HG03558 (cell line): ENCODE results near the gene ANKLE1.
"Not testable (repeated sequence)": the region's sequence is repeated elsewhere in the genome, so short reads cannot be mapped to it uniquely, and the experiment has no call there.

Experiments
- ATAC-seq: cut with Tn5 transposase; IDR thresholded peaks from one replicate; pipeline ENCODE4 v1.9.1; 2021; ENCODE audit warnings: moderate number of reproducible peaks; ENCODE audit not compliant: unreplicated experiment; ENCODE audit errors: extremely low read depth

ANKLE1 gene

DNA sequence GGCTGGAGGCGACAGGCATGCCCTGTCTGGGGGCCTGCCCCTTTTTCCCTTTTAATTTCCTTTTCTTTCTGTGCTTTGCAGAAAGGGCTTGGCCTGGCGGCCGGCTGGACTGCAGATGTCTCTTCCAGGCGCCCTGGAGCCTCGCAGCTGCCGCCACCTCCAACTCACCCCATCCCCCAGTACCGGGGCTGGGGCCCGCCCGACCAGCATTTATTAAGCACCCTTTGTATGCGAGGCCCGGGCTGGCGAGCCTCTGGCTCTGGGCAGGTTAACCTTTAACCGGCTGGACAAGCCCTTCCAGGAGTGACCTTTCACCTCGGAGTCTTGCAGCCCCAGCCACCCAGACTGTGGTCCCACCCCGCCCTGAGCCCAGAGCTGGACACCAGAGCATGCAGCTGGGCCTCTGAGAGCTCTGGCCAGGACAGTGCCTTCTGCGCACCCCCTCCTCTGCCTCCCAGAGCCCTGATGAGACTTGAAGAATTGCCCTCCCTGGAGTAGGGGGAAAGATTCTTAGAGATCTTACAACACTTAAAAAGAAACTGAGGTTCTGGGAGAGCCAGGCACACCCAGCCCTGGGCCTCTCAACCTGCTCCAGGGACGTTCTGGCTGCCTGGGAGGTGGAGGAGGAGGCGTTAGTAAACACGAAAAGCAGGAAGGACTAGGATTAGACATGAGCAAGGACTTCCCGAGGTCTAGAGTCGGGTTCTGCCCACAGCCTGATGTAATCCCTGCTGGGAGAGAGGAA, 34.8 kb upstream of the ANKLE1 start:
- no peak for ATAC-seq

GRCh38 chr19:17248011-17248776, 33.5 kb upstream of the ANKLE1 start:
- no peak for ATAC-seq

GRCh38 chr19:17249887-17250548, 31.7 kb upstream of the ANKLE1 start:
- ATAC-seq: no peak

DNA sequence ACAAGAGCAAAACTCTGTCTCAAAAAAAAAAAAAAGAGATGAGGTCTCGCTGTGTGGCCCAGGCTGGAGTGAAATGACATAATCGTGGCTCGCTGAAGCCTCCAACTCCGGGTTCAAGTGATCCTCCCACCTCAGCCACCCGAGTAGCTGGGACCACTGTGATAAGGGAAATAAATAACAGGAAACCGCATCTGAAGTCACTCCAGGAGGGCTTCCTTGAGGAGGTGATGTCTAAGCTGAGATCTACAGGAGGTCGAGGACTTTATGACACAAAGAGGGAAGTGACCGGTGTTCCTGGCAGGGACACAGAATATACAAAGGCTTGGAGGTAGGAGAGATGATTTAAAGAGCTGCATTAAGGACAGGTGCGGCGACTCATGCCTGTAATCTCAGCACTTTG, 27.1 kb upstream of the ANKLE1 start:
- no peak for ATAC-seq

- no peak for ATAC-seq
These were observed 26.5 kb upstream of the ANKLE1 start for GRCh38 chr19:17255150-17255621.

DNA sequence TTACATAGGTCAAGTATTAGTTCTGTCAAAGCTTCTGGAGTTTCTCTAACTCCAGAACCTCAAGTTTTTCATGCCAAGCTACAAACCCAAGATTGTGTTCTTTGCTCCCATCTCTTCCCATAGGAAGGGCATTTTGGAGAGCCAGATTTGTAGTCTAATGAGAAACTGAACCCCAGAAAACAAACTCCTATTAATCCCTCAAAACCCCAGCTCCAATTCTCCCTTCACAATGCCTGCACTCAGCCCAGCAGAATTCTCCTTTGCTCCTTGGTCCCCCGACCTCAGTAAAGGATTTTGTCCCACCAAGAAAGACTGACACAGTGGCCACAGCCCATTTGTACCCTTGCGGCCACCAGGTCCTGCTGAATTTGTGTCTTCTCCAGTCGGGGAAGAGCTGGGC, 25.6 kb upstream of the ANKLE1 start:
- ATAC-seq: no peak

- ATAC-seq: no peak
These were observed 22.5 kb upstream of the ANKLE1 start for GRCh38 chr19:17259118-17259780.

- ATAC-seq: no peak
These were observed 21.8 kb upstream of the ANKLE1 start for GRCh38 chr19:17259934-17260333.

- no peak for ATAC-seq
These were observed 20.8 kb upstream of the ANKLE1 start for GRCh38 chr19:17260842-17261325.

DNA sequence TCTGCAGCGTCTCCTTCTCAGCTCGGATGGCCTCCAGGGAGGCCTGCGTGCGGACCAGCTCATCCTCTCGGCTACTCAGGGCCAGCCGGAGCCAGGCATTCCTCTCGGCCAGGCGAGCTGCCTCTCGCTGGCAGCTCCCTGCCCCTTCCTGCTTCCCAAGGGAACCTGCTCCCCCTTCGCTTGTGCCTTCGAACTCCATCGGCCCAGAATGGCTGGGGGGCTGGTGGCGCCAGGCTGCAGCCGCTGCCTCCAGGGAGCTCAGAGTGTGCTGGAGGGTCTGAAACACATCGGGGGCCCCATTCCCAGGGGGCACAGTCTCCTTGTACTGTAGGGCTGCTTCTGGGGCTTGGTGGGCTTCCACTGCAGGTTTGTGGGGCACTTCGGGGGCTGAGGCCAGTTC, 19.1 kb upstream of the ANKLE1 start:
- no peak for ATAC-seq

- ATAC-seq: no peak
These were observed 17.7 kb upstream of the ANKLE1 start for GRCh38 chr19:17263712-17264640.

- no peak for ATAC-seq
These were observed 17.1 kb upstream of the ANKLE1 start, which contains the start of gene USHBP1 for GRCh38 chr19:17264641-17264979. Gene USHBP1 (minus strand): TSS chr19:17264745. CDS start chr19:17264299, 446 bp downstream.

DNA sequence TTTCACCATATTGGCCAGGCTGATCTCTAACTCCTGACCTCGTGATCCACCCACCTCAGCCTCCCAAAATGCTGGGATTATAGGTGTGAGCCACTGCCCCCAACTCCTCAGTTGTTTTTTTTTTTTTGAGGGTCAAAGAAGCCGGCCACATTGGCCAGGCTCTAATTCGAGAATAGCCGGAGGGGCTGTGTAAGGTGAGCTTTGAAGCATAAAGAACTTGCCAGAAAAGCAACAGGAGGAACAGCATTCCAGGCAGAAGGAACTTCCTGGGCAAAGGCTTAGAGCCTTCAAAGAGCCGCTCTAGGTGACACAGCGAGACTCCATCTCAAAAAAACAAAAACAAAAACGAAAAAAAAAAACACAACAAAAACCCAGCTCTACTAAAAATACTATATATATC, 15.7 kb upstream of the ANKLE1 start:
- no peak for ATAC-seq

DNA sequence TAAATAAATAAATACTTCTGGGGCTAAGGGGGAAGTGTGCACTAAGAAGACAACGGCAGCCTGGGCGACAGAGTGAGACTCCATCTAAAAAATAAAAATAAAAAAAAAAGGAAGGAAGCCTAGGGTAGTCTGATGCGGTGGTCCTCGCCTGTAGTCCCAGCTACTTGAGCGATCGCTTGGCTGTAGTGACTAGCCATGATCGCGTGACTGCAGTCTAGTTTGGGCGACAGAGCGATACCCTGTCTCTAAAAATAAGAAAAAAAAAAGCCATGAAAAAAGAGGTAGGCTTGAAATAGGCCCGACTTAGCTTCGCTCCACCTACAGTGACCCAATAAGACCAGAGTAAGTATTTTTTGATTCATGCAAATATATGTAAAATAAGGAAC, 15.1 kb upstream of the ANKLE1 start:
- ATAC-seq: peak; percentile 6

- ATAC-seq: peak; percentile 83
These were observed 14.5 kb upstream of the ANKLE1 start, which contains the start of gene BABAM1 for GRCh38 chr19:17266975-17267788. Gene BABAM1 (plus strand): TSS chr19:17267443. CDS start chr19:17268807, 1,364 bp downstream.

GRCh38 chr19:17268754-17269153, 12.9 kb upstream of the ANKLE1 start:
- ATAC-seq: no peak

DNA sequence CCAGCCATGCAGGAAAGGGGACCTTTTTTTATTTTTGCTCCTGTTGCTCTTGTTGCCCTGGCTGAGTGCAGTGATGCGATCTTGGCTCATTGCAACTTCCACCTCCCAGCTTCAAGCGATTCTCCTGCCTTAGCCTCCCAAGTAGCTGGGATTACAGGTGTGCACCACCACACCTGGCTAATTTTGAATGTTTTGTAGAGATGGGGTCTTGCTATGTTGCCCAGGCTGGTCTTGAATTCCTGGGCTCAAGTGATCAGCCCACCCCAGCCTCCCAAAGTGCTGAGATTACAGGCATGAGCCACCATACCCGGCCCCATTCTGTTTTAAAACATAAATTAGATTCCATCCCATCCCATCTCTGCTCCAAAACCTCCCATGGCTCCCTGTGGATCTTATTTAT, 6.8 kb upstream of the ANKLE1 start:
- ATAC-seq: not testable (repeated sequence)

DNA sequence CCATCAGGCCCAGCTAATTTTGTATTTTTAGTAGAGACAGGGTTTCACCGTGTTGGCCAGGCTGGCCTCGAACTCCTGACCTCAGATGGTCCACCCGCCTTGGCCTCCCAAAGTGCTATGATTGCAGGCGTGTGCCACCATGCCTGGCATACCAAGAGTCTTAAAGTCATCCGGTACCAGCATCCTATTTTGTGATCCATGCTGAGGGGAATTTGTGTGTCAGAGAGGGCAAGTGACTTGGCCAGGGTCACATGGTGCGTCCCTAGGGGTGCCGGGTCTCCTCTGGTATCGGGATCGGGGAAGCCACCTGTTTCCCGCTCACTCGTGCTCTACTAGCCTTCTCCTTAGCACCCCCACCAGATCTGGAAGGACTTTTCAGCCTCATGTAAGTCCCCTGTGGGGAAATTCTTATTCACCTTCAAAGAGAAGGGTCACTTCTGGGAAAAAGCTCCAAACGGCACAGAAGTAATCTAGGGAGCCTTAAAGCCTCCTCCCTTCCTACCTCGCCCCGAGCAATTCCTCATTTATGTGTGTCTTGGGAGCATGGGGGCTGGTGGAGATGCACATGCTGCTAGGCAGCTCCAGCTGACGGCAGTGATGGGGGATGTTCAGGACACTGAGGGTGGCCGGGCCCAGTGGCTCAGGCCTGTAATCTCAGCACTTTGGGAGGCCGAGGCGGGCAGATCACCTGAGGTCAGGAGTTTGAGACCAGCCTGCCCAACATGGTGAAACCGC, 6.1 kb upstream of the ANKLE1 start:
- no peak for ATAC-seq
